Nephron (organoid): Measurements from ENCODE around the gene SELENOO.

Experiments used
- H3K27ac Mint-ChIP-seq, 3 experiments: 2 replicates each; pipeline ENCODE4 v1.8.0; 2020; ENCODE audit warnings: mixed read lengths in 3 of 3, mild to moderate bottlenecking in 2 of 3, moderate library complexity in 1 of 3
- H3K27me3 Mint-ChIP-seq: 2 replicates; pipeline ENCODE4 v1.8.0; 2021; ENCODE audit warnings: low read depth, mild to moderate bottlenecking, moderate library complexity, mixed read lengths
- H3K36me3 Mint-ChIP-seq: 2 replicates; pipeline ENCODE4 v1.8.0; 2020; ENCODE audit warnings: low read depth, mixed read lengths
- H3K4me1 Mint-ChIP-seq: 2 replicates; pipeline ENCODE4 v1.8.0; 2020; ENCODE audit warnings: mixed read lengths
- H3K4me3 Mint-ChIP-seq, 3 experiments: 2 replicates each; pipeline ENCODE4 v1.8.0; 2020; ENCODE audit warnings: mild to moderate bottlenecking in 3 of 3, mixed read lengths in 3 of 3, moderate library complexity in 2 of 3
- H3K9me3 Mint-ChIP-seq: 2 replicates; pipeline ENCODE4 v1.8.0; 2020; ENCODE audit warnings: mixed read lengths
- CTCF ChIP-seq, 3 experiments: fragments of 200-600 bp; sonication (generic); IDR thresholded peaks; one replicate each; pipeline ENCODE4 v1.5.0; 2021; ENCODE audit warnings: antibody characterized with exemption in 3 of 3; ENCODE audit not compliant: unreplicated experiment in 3 of 3

Gene SELENOO

GRCh38 chr22:50199251-50199721, 1.5 kb upstream of the SELENOO start:
- H3K36me3 Mint-ChIP-seq, result peaks cover 15% of the 10 kb centered on the region
- no peak overlapping the region for H3K27ac Mint-ChIP-seq
- H3K4me3 Mint-ChIP-seq, result peak overlapping the region; percentile 72 to 82 (median 72)
- peaks cover 7% of the 10 kb centered on the region for H3K27me3 Mint-ChIP-seq
- TF ChIP-seq CTCF (IDR thresholded peaks at IDR 0.05; ENCODE audit: unreplicated experiment in 3 of 3), result no peak
- H3K4me1 Mint-ChIP-seq, result peaks cover 9% of the 10 kb centered on the region
- H3K9me3 Mint-ChIP-seq, result no peaks in the 10 kb centered on the region

GRCh38 chr22:50199829-50200460, 866 bp upstream of the SELENOO start:
- Mint-ChIP-seq H3K36me3 (peaks cover 20% of the 10 kb centered on the region), H3K27me3 (peaks cover 7% of the 10 kb centered on the region), H3K4me1 (peaks cover 12% of the 10 kb centered on the region), H3K27ac (no peak overlapping the region), H3K4me3 (peak overlapping the region; percentile 72 to 82 (median 72)), H3K9me3 (no peaks in the 10 kb centered on the region)
- TF ChIP-seq CTCF (IDR thresholded peaks at IDR 0.05; ENCODE audit: unreplicated experiment in 3 of 3), result no peak

- peaks cover 18% of the 10 kb centered on the region for H3K4me1 Mint-ChIP-seq
- peaks cover 7% of the 10 kb centered on the region for H3K27me3 Mint-ChIP-seq
- TF ChIP-seq CTCF (IDR thresholded peaks at IDR 0.05; ENCODE audit: unreplicated experiment in 3 of 3), result no peak
- peaks cover 26% of the 10 kb centered on the region for H3K36me3 Mint-ChIP-seq
- no peaks in the 10 kb centered on the region for H3K9me3 Mint-ChIP-seq
- peak overlapping the region; percentile 40 to 87 (median 86) for H3K27ac Mint-ChIP-seq
- peak overlapping the region; percentile 93 to 94 (median 93) for H3K4me3 Mint-ChIP-seq
Measured at GRCh38 chr22:50201191-50202129, 649 bp downstream of the SELENOO start.

GRCh38 chr22:50202130-50202666, 1.4 kb downstream of the SELENOO start:
- peak overlapping the region; percentile 93 to 94 (median 93) for H3K4me3 Mint-ChIP-seq
- peaks cover 20% of the 10 kb centered on the region for H3K4me1 Mint-ChIP-seq
- H3K36me3 Mint-ChIP-seq, result peaks cover 27% of the 10 kb centered on the region
- no peaks in the 10 kb centered on the region for H3K9me3 Mint-ChIP-seq
- H3K27me3 Mint-ChIP-seq, result peaks cover 7% of the 10 kb centered on the region
- TF ChIP-seq CTCF (IDR thresholded peaks at IDR 0.05; ENCODE audit: unreplicated experiment in 3 of 3), result no peak
- peak overlapping the region; percentile 40 to 87 (median 86) for H3K27ac Mint-ChIP-seq

GRCh38 chr22:50203288-50203687, 2.5 kb downstream of the SELENOO start:
- H3K4me1 Mint-ChIP-seq, result peaks cover 22% of the 10 kb centered on the region
- H3K9me3 Mint-ChIP-seq, result no peaks in the 10 kb centered on the region
- H3K4me3 Mint-ChIP-seq, result peak overlapping the region in 2 of 3 experiments; percentile 30 to 43

More at GRCh38 chr22:50203288-50203687, 2.5 kb downstream of the SELENOO start:
- TF ChIP-seq CTCF (IDR thresholded peaks at IDR 0.05; ENCODE audit: unreplicated experiment in 3 of 3), result no peak
- Mint-ChIP-seq H3K27me3 (peaks cover 7% of the 10 kb centered on the region), H3K36me3 (peaks cover 27% of the 10 kb centered on the region), H3K27ac (no peak overlapping the region)
